Neuronal stem cell (in vitro differentiated cells): Measurements from ENCODE around the gene GSS.

ENCODE experiments used
- DNase-seq: peaks from one replicate; pipeline ENCODE4 v3.0.0-alpha.2; 2013; ENCODE audit warnings: low spot score
- H2AFZ ChIP-seq: one replicate; pipeline ENCODE4 v1.6.1; 2013; ENCODE audit warnings: mild to moderate bottlenecking, low read length, inconsistent platforms
- H2AK5ac ChIP-seq: 2 replicates; pipeline ENCODE4 v1.6.1; 2013; ENCODE audit warnings: low read depth, mild to moderate bottlenecking, inconsistent platforms, low read length, moderate library complexity, mixed read lengths
- H2BK120ac ChIP-seq: 2 replicates; pipeline ENCODE4 v1.6.1; 2013; ENCODE audit warnings: low read depth, mild to moderate bottlenecking, inconsistent platforms, low read length, moderate library complexity, mixed read lengths
- H2BK12ac ChIP-seq: one replicate; pipeline ENCODE4 v1.6.1; 2013; ENCODE audit warnings: low read length, inconsistent platforms
- H2BK15ac ChIP-seq: 2 replicates; pipeline ENCODE4 v1.6.1; 2013; ENCODE audit warnings: mild to moderate bottlenecking, low read length, inconsistent platforms, mixed read lengths
- H2BK5ac ChIP-seq: one replicate; pipeline ENCODE4 v1.6.1; 2013; ENCODE audit warnings: inconsistent platforms, mild to moderate bottlenecking, low read length, moderate library complexity
- H3K14ac ChIP-seq: one replicate; pipeline ENCODE4 v1.6.1; 2013; ENCODE audit warnings: low read length, inconsistent platforms
- H3K18ac ChIP-seq: 2 replicates; pipeline ENCODE4 v1.6.1; 2013; ENCODE audit warnings: low read length, inconsistent platforms
- H3K23ac ChIP-seq: 2 replicates; pipeline ENCODE4 v1.6.1; 2013; ENCODE audit warnings: low read depth, mild to moderate bottlenecking, mixed read lengths, low read length, inconsistent platforms; ENCODE audit not compliant: poor library complexity
- H3K27ac ChIP-seq: replicated peaks from 3 replicates; pipeline ENCODE4 v1.5.1; 2013; ENCODE audit warnings: low read length, inconsistent platforms
- H3K27me3 ChIP-seq, 3 experiments: 2 replicates each; pipeline ENCODE4 v1.6.1; 2013; ENCODE audit warnings: low read length in 3 of 3, mild to moderate bottlenecking in 2 of 3, inconsistent platforms in 1 of 3, low read depth in 1 of 3, mixed read lengths in 1 of 3, moderate library complexity in 1 of 3; ENCODE audit not compliant: control insufficient read depth in 3 of 3, insufficient read depth in 3 of 3
- H3K36me3 ChIP-seq, 2 donors: replicated peaks in 1 of 2; 2 replicates each; pipeline ENCODE4 v1.6.1; 2013; ENCODE audit warnings: low read length in 2 of 2; ENCODE audit not compliant: control insufficient read depth in 2 of 2, insufficient read depth in 2 of 2
- H3K4ac ChIP-seq: 2 replicates; pipeline ENCODE4 v1.6.1; 2013; ENCODE audit warnings: inconsistent platforms, mild to moderate bottlenecking, low read length, moderate library complexity
- H3K4me1 ChIP-seq, 2 donors: 1 replicate in 1 of 2; 2 replicates in 1 of 2; pipeline ENCODE4 v1.6.1; 2013; ENCODE audit warnings: low read length in 2 of 2, low read depth in 1 of 2; ENCODE audit not compliant: control insufficient read depth in 2 of 2, insufficient read depth in 1 of 2
- H3K4me2 ChIP-seq: one replicate; pipeline ENCODE4 v1.6.1; 2013; ENCODE audit warnings: mild to moderate bottlenecking, low read length, inconsistent platforms; ENCODE audit not compliant: insufficient read depth, poor library complexity, severe bottlenecking
- H3K4me3 ChIP-seq, 2 donors: 2 replicates each; pipeline ENCODE4 v1.5.1; 2013; ENCODE audit warnings: low read length in 2 of 2, mild to moderate bottlenecking in 2 of 2, inconsistent platforms in 1 of 2, moderate library complexity in 1 of 2
- H3K79me1 ChIP-seq: one replicate; pipeline ENCODE4 v1.6.1; 2013; ENCODE audit warnings: low read depth, mild to moderate bottlenecking, inconsistent platforms, low read length, moderate library complexity
- H3K9ac ChIP-seq: one replicate; pipeline ENCODE4 v1.6.1; 2013; ENCODE audit warnings: mild to moderate bottlenecking, low read depth, low read length, inconsistent platforms; ENCODE audit not compliant: poor library complexity
- H3K9me3 ChIP-seq, 2 donors: replicated peaks in 1 of 2; 2 replicates each; pipeline versions ENCODE3 to v1.6.1; 2013; ENCODE audit warnings: low read length in 2 of 2, mild to moderate bottlenecking in 2 of 2, inconsistent platforms in 1 of 2, low read depth in 1 of 2, mixed read lengths in 1 of 2, moderate library complexity in 1 of 2; ENCODE audit not compliant: control insufficient read depth in 2 of 2, insufficient read depth in 1 of 2
- H4K8ac ChIP-seq: one replicate; pipeline ENCODE4 v1.6.1; 2013; ENCODE audit warnings: low read depth, mild to moderate bottlenecking, inconsistent platforms, low read length, moderate library complexity
- H4K91ac ChIP-seq: one replicate; pipeline ENCODE4 v1.6.1; 2013; ENCODE audit warnings: low read length, low read depth, mild to moderate bottlenecking, inconsistent platforms; ENCODE audit not compliant: poor library complexity
- WGBS, 2 donors: extraction: QIAGEN DNeasy Blood & Tissue Kit; methylation state at CpG; one replicate each; pipeline ENCODE4 v1.1.7; 2013; ENCODE audit warnings: missing lambda C conversion rate in 2 of 2, mixed read lengths in 1 of 2; ENCODE audit not compliant: insufficient read length in 2 of 2, insufficient replicate concordance in 1 of 2; ENCODE audit errors: extremely low coverage in 2 of 2; 5-methylcytosine and 5-hydroxymethylcytosine counted together

The GSS gene

DNA sequence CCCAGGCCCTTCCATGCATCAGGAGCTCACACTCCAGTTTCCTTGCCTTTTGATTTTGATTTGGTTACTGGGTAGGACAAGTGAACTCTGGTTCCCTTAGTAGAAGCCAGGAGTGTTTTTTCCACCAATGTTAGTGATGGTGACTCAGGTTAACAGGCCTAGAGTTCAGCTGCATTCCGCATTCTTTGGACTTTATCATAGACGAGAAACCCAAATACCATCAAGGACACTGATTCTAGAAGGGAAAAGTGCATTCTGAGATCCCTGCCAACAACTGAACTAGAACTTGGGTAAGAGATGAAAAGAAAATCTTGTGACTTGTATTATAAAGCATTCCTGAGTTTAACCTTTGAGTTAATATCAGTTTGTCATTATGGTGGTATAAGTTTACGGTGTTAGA, 8.9 kb downstream of the GSS start:
- no peak overlapping the region for H2BK120ac ChIP-seq
- no peak overlapping the region for H4K8ac ChIP-seq
- H2BK5ac ChIP-seq, result no peak overlapping the region
- no peak overlapping the region for H3K18ac ChIP-seq
- no peaks in the 10 kb centered on the region for H3K27me3 ChIP-seq
- no peak overlapping the region for H3K4me3 ChIP-seq
- no peak overlapping the region for H3K23ac ChIP-seq
- H3K9me3 ChIP-seq, result peaks cover 0 to 2% of the 10 kb centered on the region in 2 donors
- H3K9ac ChIP-seq, result no peak overlapping the region
- no peak overlapping the region for H2BK12ac ChIP-seq
- H3K36me3 ChIP-seq, result peaks cover 11 to 80% of the 10 kb centered on the region in 2 donors
- no peak for DNase-seq
- H2AFZ ChIP-seq, result no peak overlapping the region
- no peak overlapping the region for H3K14ac ChIP-seq
- no peaks in the 10 kb centered on the region for H3K79me1 ChIP-seq
- H2BK15ac ChIP-seq, result no peak overlapping the region
- no peak overlapping the region for H3K4ac ChIP-seq
- H3K27ac ChIP-seq, result no peak overlapping the region
- H3K4me1 ChIP-seq, result peaks cover 0 to 2% of the 10 kb centered on the region in 2 donors
- no CpG with 5 or more reads among the region's 3 CpGs for WGBS, 2 donors
- H4K91ac ChIP-seq, result no peak overlapping the region
- no peak overlapping the region for H2AK5ac ChIP-seq
- no peak overlapping the region for H3K4me2 ChIP-seq

DNA sequence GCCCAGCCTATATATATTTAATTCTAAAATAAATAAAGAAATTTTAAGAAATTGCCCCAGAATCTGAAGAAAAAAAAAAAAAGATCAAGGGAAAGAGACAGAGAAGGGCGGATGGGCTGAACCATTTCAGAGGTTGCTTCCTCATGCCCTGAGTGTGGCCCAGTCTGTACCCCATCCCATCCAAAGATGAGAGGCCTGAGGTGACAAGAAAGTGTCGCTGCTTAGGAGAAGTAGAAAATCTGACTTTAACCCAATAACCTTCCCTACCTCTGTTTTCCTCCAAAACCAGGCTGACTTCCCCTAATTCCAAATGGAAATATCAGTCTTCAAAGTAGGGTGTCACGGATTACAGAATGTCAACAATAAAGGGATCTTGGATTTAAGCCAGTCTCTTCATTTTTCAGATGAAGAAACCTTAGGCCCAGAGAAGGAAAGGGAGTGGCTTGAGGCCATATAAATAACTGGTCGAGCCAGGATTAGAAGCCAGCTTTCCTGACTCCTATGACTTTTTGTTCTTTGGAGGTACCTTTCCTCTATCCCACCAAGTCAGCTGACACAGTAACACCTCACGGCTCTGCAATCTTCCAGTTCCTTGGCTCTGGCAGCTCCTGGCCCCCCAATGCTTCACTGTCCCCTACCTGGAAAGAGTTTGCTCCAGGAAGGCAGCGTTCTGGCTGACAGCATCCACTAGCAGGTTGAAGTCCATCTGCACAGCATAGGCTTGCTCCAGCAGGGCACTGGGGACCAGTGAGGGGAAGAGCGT, 10.1 kb downstream of the GSS start:
- no peak overlapping the region for H3K4me3 ChIP-seq
- no peak overlapping the region for H2AK5ac ChIP-seq
- H3K14ac ChIP-seq, result no peak overlapping the region
- DNase-seq, result no peak
- no peak overlapping the region for H3K9ac ChIP-seq
- H2AFZ ChIP-seq, result no peak overlapping the region
- H3K27ac ChIP-seq, result no peak overlapping the region
- no CpG with 5 or more reads among the region's 7 CpGs for WGBS, 2 donors
- H3K36me3 ChIP-seq, result peaks cover 11 to 79% of the 10 kb centered on the region in 2 donors
- H2BK120ac ChIP-seq, result no peak overlapping the region
- H2BK15ac ChIP-seq, result no peak overlapping the region
- no peak overlapping the region for H3K23ac ChIP-seq
- no peak overlapping the region for H3K4me2 ChIP-seq
- H3K18ac ChIP-seq, result no peak overlapping the region
- no peaks in the 10 kb centered on the region for H3K9me3 ChIP-seq
- H3K79me1 ChIP-seq, result no peaks in the 10 kb centered on the region
- no peaks in the 10 kb centered on the region for H3K4me1 ChIP-seq
- H4K8ac ChIP-seq, result no peak overlapping the region
- no peak overlapping the region for H3K4ac ChIP-seq
- H2BK5ac ChIP-seq, result no peak overlapping the region
- H4K91ac ChIP-seq, result no peak overlapping the region
- H3K27me3 ChIP-seq, result no peaks in the 10 kb centered on the region
- H2BK12ac ChIP-seq, result no peak overlapping the region

DNA sequence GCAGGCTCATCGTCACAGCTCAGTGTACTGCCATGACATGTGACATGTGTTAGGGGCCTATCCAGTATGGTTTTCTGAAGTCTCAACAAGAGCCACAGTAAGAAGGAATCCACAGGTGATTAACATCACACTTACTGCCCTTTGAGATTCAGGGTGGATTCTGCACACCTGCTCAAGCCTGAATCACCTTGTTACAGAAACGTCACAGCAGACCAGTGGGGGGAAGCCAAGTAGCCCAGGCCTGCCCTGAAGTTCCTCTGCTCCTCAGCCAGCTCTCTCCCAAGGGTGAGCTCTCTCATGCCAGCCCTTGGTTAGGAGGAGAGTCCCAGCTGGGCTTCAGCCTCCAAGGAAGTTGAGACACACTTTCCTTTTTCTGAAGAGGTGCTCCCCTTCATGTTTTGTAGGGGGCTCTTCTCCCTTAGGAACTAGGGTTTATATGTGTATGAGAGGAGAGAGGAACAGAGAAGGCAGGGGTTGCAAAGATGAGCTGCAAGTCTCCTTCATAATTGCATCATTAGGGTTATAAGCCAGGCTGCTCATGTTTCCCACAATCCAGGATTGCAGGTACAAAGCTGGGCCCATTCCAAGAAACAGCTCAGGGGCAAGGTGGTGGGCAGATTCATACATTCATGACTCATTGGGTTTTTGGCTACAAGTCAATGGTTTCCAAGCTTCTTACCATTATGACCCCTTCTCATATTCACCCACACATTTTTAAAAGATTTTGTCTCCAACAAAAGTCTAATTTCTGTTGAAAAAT, 11.6 kb downstream of the GSS start:
- H2BK120ac ChIP-seq, result no peak overlapping the region
- H3K9me3 ChIP-seq, result no peaks in the 10 kb centered on the region
- H3K4me3 ChIP-seq, result no peak overlapping the region
- no peak overlapping the region for H3K27ac ChIP-seq
- H3K4me1 ChIP-seq, result no peaks in the 10 kb centered on the region
- no CpG with 5 or more reads among the region's 2 CpGs for WGBS, 2 donors
- peaks cover 15 to 79% of the 10 kb centered on the region in 2 donors for H3K36me3 ChIP-seq
- no peak overlapping the region for H2BK12ac ChIP-seq
- no peak overlapping the region for H4K91ac ChIP-seq
- no peak for DNase-seq
- H2BK5ac ChIP-seq, result no peak overlapping the region
- H2AK5ac ChIP-seq, result no peak overlapping the region
- no peak overlapping the region for H2AFZ ChIP-seq
- no peak overlapping the region for H3K23ac ChIP-seq
- H3K4me2 ChIP-seq, result no peak overlapping the region
- no peak overlapping the region for H3K9ac ChIP-seq
- H3K4ac ChIP-seq, result no peak overlapping the region
- no peaks in the 10 kb centered on the region for H3K79me1 ChIP-seq
- no peak overlapping the region for H3K14ac ChIP-seq
- H3K27me3 ChIP-seq, result no peaks in the 10 kb centered on the region
- H3K18ac ChIP-seq, result no peak overlapping the region
- H2BK15ac ChIP-seq, result no peak overlapping the region
- no peak overlapping the region for H4K8ac ChIP-seq

DNA sequence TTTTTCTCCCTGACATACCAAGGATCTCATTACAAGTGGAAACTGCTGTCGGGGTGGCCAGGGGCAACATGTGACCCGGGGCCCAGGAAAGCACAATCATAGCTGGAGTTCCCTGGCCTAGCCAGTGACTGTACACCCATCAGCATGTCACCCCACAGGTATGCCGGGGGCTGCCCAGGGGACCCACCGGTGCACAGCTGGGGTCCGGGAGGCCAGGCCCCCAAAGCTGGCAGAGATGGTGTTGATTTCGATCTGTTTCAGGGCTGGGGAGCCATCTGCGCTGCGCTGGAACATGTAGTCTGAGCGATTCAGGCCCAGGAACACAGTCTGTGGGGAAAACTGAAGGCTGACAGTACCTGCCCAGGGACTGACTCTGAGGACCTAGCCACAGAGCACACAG, 13.3 kb downstream of the GSS start:
- Histone ChIP-seq H2BK12ac (no peak overlapping the region), H2BK15ac (no peak overlapping the region), H3K23ac (no peak overlapping the region), H3K27ac (no peak overlapping the region), H2AFZ (no peak overlapping the region), H3K27me3 (no peaks in the 10 kb centered on the region), H4K91ac (no peak overlapping the region), H3K4me3 (no peak overlapping the region), H3K79me1 (no peaks in the 10 kb centered on the region), H3K36me3 (peaks cover 18 to 86% of the 10 kb centered on the region in 2 donors), H3K18ac (no peak overlapping the region), H3K9me3 (no peaks in the 10 kb centered on the region), H2AK5ac (no peak overlapping the region), H3K4me1 (no peaks in the 10 kb centered on the region), H3K14ac (no peak overlapping the region), H2BK5ac (no peak overlapping the region), H4K8ac (no peak overlapping the region), H2BK120ac (no peak overlapping the region), H3K4ac (no peak overlapping the region), H3K9ac (no peak overlapping the region), H3K4me2 (no peak overlapping the region)
- no peak for DNase-seq
- WGBS, 2 donors, result no CpG with 5 or more reads among the region's 9 CpGs
